ENCODE measurements around the gene PPM1L.

PPM1L gene

DNA sequence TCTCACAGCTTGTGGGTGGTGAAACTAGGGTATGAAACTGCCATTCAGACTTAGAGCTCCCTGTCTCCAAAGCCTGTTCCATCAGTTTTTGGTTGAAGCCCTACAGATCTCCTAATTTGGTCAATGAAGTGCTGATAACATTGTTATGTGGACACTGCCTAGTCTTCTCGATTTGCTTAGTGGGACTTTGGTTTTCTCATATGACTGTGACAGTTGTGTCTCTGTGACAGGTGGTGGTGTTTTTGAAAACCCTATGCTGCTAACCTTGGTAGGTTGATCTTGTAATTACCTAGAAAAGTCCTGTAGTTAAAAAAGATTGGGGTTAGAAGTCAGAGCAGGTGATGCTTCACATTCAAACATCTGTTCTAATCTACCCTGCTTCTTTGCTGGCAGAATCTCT is 9.2 kb downstream of the PPM1L start:
- DNase-seq: no peak

DNA sequence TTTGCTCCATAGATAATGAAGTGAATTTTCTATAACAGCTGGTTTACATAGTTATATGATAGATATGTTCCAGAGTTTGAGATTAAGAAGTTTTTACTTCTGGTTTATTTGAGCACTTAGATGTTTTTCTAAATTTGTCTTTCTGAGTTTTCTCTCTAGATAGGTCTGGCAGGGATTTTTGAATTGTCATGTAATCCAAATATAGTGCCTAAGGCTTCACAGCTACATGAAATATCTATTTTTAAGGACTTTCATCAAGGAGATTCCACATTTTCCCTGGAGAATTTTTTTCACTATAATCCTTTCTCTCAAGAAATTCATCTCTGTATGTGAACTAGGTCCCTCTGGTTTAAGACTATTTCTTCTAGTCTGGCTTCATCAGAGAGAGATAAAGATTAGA is 12.0 kb downstream of the PPM1L start:
- DNase-seq: no peak

DNA sequence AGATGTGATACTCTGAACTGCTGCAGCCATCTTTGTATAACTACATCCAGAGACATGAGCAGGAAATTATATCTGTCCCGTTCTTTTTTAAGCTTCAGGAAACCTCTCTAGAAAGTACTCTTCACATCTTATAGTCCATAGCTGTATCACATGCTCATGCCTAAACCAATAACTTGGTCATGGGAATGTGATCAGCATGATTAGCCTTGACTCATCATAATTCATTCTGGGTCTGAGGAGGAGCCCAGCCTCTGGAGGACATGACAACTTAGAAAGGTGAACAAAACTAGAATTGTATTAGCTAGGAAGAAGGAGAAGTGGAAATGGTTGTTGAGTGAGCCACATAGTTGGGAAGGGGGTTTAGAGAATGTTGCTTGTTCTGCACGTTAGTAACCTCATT is 12.9 kb downstream of the PPM1L start:
- no peak for DNase-seq

DNA sequence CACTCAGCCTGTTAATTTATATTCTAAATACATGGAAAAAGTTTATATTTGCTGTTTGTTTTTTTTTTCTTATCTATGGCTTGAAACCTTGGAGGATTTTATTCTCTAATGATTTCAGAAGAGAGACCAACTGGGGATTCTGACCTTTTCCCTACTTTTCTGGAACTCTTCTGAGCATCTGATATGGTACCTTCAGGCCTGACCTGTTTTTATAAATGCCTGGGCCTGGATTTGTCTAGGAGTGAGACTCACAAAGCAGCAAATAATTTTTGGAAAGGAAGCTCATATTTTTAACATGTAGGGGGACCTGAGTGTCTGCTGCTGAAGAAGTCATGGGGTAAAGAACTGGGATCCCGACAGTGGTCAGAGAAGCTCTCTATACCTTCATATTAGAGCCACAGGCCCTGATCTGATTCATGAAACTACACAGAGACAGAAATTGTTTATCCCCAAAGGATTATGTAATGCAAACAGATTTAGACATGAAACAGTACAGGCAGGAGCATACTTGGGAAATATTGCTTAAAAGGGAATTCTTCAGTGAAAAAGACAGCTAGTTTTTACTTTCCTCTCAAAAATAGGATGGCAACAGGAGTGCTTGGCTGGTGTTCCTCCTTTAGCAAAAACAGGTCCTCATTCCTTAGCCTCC is 15.9 kb downstream of the PPM1L start:
- DNase-seq: no peak

DNA sequence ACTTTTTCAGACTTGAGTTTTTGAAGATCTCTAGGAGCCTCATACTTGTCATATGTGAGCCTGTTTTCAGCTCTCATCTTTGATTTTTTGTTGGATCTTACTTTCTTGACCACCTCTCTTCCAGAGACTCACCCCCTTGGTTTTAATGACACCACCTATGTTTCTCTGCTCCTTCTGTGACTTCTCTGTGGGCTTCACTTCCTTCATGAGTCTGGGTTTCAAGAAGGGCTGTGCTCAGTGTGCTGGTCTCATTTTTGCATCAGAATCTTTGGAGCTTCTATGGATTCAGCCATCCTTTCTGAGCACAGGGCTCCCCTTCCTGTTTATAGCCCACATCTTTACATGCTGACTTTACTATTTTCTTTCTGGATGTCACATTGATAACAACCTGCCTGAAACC is 17.7 kb downstream of the PPM1L start:
- no peak for DNase-seq

DNA sequence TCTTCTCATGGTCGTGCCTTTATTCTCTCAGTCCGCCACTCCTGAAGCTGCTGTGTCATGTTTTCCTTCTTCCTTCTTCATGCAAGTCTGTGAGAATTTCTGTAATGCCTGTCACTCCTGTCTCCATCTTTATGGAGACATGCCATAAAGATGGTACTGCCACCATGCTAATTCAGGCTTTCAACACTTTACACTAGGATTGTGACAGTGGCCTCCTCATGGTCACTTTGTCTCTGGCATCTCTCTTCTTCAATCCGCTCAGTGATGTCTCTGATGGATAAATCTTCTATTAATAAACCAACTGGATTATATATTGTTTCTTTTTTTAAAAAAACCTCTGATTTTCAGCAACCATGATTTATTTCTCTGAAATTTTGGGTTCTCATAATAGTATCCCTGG is 18.1 kb downstream of the PPM1L start:
- DNase-seq: no peak

DNA sequence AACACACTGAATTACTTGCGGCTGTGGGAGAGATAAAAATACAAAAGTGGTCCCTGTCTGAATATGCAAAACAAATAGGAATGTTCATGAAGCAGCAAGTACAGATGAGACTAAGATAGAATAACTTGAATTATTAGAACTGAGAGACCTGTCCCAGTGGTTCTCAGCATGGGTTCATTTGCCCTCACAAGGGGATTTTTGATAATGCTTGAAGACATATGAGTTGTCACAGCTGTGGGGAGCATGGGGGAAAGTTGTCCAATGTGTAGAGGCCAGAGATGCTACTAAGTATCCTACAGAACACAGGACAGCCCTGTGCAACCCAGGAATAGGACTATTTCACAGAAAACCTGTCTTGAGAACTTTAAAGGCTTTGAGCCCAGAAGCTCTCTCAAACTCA is 22.4 kb downstream of the PPM1L start:
- no peak for DNase-seq

DNA sequence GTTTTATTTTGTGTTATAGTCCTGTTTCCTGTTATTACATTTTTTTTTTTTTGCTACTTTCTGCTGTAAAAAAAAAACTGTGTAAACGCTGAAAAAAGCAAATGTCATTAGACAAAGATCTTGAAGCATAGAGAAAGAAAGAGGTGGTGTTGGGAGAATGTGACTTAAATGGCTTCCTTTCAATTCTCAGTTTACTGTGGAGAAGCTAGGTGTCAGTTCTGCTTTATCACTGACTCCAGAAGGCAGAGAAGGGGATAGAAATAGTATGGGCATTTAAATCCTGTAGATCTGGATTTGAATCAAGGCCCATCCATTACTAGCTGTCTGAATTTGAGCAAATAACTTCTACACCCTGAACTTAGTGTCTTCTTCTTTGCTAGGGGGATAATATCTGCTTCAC is 23.0 kb downstream of the PPM1L start:
- DNase-seq: no peak

DNA sequence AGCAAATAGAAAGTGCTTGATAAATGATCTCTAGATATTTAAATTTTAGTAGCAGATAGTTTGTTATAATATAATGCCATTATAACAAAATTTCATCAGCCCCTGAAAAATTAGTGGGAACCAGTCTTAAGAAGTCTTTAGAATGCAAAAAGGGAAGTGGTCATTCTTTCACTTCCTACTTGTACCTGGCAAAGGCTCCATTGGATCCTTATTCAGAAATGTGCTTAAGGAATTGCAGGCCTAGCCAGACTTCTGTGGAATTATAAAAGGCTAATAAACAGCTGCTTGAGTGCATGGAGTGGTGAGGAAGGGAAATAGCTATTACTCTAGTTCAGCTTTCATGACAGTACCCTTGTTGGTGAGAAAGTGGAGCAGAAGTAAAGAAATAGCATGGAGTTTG is 24.2 kb downstream of the PPM1L start:
- DNase-seq: no peak

DNA sequence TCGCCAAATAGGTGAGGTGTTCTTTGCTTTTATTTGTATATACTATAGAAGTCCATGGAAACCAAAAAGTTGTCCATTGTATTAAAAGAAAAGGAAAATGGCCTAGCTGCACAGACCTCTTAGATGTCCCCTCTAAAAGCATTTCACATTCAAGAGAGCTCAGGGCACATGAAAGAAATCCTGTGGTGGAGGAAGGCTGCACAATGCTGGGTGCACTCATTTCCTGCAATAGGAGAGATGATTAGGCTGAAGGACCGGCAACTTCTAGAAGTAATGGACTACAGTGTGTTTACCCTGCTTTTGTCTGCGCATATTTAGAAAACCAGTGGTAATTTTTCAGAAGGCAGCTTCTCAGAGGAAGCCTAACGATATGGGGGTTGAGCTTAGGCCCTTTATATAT is 25.4 kb downstream of the PPM1L start:
- DNase-seq: no peak

DNA sequence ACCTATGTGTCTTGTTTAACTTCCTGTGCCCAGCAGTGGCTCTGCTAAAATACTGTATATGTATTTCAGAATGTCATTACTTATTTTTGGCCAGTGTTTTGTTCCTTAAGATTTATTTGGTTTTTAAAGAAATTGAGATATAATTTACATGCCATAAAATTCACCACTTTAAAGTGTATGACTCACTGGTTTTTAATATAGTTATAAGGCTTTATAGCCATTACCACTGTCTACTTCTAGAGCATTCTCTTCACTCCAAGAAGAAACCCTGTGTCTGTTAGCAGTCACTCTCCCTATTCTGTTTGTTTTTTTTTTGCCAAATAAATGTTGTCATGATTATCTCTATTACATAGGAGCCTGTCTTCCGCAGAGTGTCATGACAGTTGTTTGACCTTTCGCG is 25.8 kb downstream of the PPM1L start:
- DNase-seq: no peak

DNA sequence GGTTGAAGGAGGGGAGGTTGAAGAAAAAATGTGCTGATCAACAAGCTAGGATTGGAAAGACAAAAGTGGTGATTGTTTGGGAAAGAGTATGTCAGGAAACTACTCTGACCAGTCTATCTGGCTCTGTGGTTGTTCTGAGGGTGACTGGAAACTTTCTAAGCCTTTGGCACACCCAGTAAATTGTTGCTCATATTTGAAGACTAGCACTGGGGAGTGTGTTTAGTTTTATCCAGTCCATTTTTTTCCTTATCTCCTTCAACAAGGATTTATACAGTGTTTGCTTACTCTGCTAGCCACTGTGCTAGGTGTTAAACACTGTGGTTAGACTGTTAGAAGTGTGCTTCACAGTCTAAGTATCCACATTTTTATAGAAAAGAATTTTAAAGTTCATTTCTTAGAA is 28.8 kb downstream of the PPM1L start:
- DNase-seq: no peak

DNA sequence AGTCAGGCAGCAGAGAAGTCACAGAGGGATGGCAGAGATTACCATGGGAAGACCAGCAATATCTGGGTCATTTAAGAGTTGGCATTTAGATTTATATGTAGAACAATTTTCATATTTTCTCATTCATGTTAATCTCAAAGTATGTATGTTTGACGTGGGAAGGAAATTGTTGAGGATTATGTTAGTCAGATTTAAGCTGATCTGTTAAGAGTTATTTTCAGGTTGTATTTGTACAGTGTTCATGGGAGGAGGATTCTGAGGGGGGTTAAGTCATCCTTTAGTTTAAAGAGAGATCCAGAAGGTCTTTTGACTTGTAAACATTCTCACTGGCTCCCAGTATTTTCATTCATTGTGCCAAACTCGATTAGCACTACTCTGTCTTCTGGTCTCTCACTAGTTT is 34.7 kb downstream of the PPM1L start:
- no peak for DNase-seq

DNA sequence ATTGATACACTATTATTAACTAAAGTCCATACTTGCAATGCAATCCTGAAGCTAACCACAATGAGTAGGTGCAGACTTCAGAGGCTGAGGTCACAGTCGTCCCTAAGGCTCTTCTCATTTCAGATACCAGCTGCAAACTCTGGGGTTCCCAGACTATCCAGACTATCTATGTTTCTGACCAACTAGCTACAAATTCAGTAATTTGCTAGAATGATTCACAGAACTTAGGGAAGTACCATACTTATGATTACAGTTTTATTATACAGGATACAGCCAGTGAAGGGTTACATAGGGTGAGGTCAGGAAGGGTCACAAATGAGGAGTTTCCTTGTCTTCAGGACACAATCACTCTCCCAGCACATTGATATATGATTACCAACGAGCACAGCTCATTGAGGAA is 36.5 kb downstream of the PPM1L start:
- no peak for DNase-seq

DNA sequence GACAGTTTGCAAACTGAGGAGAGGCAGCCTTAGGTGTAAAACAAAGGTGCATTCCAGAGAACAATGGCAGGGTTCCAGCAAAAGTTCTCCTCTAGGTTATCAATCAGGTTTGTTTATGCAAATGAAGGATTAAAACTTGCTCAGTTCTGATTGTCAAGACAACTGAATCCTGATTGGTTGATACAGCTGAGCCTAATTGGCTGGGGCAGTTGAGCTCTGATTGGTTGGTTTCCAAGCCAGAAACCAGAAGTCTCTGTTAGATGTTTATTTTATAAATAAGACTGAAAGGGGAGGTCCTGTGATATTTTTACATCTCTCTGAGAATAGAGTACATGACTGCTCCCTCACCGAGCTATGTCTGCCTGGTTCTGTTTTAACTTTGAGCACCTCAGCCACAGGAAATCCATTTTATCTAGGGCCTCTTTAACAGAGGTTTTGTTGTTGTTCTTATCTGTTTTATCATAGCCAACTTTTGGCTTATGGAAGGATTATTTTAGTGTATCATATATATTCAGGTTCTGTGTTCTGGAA is 37.8 kb downstream of the PPM1L start:
- DNase-seq: no peak

DNA sequence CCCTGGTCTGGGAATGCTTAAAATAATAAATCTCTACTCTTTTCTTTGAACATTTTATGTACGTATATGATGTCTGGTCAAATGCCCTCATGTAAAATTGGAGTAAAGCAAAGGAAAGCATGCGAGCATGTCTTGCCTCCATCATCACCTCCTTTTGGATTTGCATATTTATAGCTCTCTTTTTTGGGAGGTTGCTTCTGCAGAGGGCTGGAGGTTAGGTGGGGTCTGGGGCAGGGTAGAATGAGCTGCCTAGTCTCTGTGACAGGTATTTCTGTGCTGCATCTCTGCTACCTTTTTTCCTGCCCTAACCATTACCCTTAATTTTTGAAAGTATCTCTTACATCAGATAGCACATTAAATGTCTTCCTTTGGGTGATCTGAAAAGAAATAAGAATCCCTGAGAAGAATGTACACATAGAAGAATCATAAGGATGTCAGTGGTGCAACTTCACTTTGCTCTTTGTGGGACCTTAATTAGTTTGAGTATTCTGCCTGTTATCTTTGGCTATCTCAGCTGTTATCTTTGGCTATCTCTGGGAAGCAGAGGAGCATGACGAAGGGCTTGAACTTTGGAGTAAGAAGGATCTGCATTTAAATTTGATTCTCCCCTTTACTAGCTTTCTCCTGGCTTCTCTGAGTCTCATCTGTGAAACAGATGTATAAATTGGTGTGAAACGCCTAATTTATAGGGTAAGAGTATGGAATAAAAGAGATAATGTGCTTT is 40.2 kb downstream of the PPM1L start:
- DNase-seq: no peak

DNA sequence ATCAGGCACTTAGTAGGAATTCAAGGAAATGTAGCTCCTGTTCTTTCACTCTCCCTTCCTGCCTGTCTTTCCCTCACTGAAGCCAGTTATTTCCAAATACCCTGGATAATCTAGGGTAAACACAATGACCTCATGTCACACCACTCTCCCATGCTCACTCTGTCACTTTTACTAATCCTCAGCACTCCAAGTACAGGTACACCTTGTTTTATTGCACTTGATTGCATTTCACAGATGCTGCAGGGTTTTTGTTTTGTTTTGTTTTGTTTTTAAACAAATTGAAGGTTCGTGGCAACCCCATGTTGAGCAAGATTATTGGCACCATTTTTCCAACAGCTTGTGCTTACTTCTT is 40.8 kb downstream of the PPM1L start:
- no peak for DNase-seq

DNA sequence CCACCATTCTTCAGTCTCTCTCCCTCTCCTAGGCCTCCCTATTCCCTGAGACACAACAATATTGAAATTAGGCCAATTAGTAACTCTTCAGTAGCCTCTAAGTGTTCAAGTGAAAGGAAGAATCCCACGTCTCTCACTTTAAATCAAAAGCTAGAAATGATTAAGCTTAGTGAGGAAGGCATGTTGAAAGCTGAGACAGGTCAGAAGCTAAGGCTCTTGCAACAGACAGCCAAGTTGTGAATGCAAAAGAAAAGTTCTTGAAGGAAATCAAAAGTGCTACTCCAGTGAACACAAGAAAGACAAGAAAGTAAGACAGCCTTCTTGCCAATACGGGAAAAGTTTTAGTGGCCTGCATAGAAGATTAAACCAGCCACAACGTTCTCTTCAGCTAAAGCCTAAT is 41.3 kb downstream of the PPM1L start:
- no peak for DNase-seq

DNA sequence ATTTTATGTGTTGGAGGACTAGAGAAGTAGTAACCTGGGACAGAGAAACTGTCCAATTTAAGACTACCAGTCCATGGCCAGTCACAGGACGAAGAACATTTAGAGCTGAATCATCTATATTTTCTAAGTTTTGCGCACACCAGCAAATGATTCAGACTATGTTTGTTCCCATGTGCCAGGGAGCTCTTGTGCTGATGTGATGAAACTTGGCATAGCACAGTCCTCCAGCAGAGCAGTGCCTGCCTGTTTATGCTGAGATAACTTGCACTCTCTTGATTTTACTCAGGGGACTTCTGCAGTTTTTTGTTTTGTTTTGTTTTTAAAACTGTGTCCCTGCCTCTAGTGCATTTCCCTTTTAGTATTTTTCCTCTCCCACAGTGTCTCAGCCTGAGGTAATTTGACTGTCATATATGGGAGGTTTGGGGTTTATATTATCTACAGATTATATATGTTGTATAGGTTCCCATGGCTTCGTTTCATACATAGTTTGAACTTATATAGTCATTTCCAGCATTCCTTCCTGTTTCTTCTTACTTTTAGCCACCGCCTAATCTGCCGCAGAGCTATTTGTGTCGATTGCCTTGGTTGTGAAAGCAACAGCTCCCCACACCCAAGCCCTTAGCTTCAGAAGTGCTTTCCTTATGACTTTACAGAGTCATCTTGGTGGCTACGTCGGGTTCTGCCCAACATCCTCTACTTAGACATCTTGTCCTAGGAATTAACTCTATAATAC is 45.5 kb downstream of the PPM1L start:
- peak; percentile 3 for DNase-seq

DNA sequence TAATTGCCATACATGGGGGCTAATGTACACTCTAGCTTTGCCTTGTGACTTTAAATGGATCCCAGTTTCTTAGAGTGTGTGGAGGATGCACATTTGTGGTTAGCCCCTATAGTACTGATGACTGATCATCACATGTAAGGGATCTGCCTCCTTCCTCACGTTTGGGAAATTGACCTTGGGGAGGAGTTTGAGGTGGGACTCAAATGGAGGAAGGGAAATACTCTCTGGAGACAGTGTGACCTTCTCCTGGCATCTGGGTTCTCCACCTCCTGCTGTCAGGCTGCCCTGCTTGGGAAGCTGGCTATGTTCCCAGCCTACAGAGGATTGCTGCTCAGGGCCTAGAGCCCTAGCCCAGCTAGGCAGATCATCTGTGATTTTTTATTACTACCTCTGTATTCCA is 48.7 kb downstream of the PPM1L start:
- no peak for DNase-seq

DNA sequence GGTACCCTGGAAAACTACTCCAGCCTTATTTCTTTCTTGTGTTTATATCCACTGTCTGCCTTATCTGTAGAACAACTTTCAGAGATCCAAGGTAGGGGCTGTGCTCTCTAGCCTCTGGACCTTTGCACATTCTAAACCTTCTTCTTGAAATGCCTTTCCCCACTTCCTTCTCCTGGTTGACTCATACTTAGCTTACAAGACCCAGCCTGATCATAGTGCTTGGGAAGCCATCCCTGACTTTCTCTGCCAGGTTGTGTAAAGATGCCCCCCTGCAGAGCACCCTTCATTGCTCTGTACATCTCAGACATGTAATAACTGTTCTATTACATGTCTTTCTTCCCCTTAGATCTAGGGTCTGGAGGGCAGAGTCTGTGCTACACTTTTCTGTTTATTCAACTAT is 50.1 kb downstream of the PPM1L start:
- DNase-seq: no peak

DNA sequence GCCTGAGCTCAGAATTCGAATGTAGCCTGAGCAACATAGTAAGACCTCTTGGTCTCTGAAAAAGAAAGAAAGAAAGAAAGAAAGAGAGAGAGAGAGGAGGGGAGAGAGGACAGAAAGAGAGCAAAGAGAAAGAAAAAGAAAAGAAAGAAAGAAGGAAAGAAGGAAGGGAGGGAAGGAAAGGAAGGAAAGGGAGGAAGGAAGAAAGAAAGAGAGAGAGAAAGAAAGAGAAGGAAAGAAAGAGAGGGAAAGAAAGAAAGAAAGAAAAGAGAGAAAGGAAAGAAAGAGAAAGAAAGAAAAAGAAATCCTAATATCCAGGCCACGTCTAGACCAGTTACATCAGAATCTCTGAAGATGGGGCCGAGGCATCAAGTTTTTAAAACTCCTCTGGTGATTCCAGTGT is 50.7 kb downstream of the PPM1L start:
- DNase-seq: no peak

DNA sequence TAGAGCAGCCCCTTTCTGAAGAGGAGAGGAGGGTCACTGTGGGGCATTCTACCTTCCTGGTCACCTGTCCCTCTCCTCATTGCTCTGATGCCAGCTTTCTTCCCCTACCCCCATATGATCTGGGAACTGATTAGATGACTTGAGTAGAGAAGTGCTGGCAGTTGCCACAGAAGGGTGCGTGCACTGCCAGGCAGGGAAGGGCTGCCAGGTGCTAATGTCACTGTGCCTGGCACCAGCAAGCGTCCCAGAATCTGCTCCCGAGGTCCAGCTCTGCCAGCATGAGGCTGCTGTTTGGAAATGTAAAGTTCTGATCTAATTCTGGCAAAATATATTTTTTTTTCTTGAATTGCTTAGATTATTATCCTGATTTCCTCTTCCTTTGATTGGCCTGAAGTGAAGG is 52.8 kb downstream of the PPM1L start:
- DNase-seq: no peak

DNA sequence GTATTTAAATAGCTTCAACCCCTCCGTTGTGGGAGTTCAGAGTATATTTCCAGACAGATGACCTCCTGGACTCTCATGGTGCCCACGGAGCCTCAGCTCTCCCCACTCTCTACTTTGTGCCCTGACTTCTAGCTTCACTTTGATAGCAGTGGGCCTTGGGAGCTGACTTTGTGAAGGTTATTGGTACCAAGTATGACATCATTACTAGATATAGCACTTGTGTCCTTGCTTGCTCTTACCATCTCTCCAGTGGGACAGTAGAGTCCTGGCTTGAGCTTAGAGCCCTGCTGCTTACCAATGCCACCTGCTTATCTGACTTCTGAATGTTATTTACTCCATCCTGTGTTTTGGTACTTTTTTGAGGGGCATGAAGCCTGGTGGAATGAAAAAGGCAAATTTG is 53.4 kb downstream of the PPM1L start:
- no peak for DNase-seq
